HTERT RPE-1 (cell line): ENCODE results near the gene GPC5.

Experiments
- in situ Hi-C: fragments of 300-500 bp; cut with MboI; formaldehyde crosslinking; loops from 4 replicates; pipeline ENCODE4 v1.14.3; 2020; ENCODE audit warnings: low sequenced_read_pairs

Gene GPC5

DNA sequence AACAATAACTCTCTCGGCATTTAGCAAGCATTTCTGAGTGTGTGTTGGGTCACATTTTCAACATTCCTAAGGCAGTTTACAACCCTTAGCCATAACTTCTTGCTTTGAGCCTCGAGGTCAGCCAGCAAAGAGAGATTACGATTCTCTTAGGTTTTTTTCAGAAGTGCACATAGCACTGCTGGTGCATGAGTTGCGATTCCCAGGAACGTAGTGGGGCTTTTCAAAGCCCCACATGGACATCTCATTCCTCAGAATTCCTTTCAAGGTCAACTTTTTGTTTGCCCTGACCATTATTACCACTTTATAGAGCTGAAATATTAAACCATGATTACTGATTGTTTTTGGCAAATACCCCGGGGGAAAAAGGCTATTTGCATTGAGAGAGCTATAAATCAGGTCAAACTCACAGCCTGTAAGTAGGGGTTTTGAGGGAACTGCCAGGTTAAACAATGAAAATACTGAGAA lies 705.3 kb downstream of the GPC5 start:
- in situ Hi-C loops, result no loop called here

DNA sequence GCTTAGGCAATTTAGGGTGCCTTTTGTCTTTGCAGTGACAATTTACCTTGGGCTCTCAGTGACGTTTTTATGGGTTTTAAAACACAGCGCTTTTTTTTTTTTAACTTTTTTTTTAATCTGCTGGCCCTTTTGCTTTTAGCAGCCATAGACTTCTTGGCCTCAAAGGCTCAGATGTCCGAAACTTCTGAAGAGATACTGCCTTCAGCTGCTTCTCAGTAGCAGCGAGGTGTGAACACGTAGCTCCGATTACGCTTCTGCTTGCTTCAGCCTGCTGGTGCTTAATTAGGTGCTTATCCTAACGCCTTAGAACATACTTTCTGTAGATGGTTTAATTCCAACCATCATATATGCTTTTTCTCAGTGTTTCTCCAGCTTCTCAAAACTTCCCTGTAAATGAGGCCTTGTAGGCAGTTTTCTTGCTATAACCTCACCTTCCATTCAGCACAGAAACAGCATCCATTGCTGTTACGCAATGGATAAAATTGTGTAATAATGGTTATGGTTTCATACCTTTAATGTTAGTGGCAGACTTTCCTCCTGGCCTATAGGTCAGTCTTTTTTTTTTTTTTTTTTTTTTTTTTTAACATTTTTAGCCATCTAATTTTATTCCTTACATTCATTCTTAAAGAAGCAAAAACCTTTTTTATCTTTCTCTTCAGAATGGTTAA lies 723.9 kb downstream of the GPC5 start:
- in situ Hi-C loops, result no loop called here

GRCh38 chr13:92126399-92126798 lies 728.0 kb downstream of the GPC5 start:
- in situ Hi-C loops, result no loop called here

- in situ Hi-C loops, result no loop called here
Measured at GRCh38 chr13:92135509-92135908, 737.1 kb downstream of the GPC5 start.

DNA sequence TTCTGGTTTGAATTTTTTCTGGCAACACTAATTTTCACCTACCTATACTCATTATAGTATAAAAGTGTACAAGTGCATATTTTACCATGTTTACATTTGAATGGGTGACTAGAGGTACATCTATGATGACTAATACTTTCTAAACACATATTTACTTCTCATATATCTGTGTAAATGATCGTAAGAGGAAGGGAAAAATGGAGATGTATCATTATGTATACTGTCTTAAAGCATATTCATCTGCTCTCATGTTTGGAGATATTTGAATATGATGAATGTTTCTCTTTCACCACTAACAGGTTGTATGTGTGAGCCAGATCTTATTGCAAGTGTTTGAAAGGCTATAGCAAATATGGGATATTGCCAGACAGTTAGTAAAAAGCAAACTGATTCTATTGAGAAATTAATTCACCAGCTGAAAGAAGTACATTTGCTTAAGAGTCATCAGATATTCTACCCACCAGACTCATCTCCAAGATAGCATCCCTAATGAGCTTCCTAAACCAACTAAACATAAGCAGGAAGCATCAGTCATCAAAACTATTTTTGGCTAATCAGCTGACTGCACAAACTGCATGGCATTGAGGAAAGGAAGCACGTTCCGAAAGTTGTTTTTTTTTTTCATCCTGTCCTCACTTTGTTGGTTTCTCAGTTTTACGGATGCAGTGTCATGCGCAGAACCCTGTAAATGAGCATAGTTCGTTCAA lies 738.2 kb downstream of the GPC5 start:
- in situ Hi-C loops, result no loop called here

- in situ Hi-C loops, result no loop called here
Measured at GRCh38 chr13:92137520-92137919, 739.1 kb downstream of the GPC5 start.

DNA sequence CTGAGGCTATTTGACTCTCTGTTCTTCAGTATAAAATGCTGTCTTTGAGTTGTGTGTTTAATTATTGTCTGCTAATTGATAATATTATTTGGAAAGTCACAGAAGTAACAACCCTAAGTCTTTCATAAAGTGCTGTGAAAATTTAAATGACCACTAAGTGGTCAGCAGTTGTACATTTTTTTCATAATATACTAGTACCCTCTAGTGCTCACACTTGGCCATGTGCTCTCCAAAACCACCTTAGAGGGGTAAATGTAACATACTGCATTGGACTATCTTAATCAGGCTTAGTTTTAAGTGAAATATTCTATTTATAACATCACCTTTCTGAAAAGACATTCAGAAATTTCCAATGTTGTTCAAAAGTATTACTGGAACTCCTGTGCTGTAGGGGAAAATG lies 745.3 kb downstream of the GPC5 start:
- in situ Hi-C loops, result no loop called here

GRCh38 chr13:92150606-92151005 lies 752.2 kb downstream of the GPC5 start:
- in situ Hi-C loops, result no loop called here

GRCh38 chr13:92158346-92158745 lies 759.9 kb downstream of the GPC5 start:
- in situ Hi-C loops, result no loop called here

DNA sequence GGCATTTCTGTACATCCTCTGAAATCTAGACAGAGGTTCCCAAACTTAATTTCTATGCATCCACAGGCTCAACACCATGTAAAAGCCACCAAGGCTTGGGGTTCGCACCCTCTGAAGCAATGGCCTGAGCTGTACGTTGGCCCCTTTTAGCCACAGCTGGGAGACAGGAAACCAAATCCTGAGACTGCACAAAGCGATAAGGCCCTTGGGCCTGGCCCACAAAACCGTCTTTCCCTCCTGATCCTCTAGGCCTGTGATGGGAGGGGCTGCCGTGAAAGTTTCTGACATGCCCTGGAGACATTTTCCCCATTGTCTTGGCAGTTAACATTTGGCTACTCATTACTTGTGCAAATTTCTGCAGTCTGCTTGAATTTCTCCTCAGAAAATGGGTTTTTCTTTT lies 766.4 kb downstream of the GPC5 start:
- in situ Hi-C loops, result no loop called here

- in situ Hi-C loops, result no loop called here
Measured at GRCh38 chr13:92172191-92172590, 773.8 kb downstream of the GPC5 start.

- in situ Hi-C loops, result no loop called here
Measured at GRCh38 chr13:92173254-92173653, 774.8 kb downstream of the GPC5 start.

DNA sequence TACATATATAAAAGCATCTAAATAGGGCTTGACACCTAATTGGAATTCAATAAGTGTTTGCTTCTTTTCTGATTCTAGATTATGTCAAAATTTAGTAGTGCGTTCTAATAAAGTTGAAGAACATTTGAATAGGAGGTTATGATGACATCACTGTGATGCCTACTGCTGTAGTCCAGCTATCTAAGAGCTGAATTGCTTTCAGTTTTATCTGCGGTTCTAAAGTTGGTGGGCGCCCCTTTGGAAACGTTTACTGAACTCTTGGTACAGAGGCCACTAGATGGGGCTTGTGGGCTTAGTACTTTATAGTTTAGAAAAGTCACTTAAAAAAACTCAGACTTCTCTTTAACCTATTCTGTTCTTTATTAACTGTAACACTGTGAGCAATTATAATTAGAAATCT lies 776.9 kb downstream of the GPC5 start:
- in situ Hi-C loops, result no loop called here

GRCh38 chr13:92177966-92178365 lies 779.5 kb downstream of the GPC5 start:
- in situ Hi-C loops, result no loop called here

- in situ Hi-C loops, result no loop called here
Measured at GRCh38 chr13:92179223-92179622, 780.8 kb downstream of the GPC5 start.

- in situ Hi-C loops, result no loop called here
Measured at GRCh38 chr13:92187378-92187989, 789.1 kb downstream of the GPC5 start.

DNA sequence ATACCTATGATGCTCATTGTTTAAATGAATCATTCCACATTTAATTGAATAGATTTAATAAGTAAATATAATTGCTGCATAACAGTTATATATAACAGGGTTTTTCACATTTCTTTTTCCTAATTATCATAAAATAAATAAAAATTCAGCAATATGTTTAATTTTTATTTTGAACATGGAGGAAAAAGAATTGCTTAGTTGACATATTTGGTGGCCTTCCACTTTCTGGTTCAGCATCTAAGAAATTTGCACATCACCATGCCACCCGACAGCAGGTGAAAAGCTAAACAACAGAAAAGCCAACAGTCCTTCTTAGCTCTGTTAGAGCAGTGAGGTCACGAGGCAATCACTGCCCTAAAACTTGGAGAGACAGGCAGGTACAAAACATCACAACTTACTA lies 790.2 kb downstream of the GPC5 start:
- in situ Hi-C loops, result no loop called here

- in situ Hi-C loops, result no loop called here
Measured at GRCh38 chr13:92196591-92197256, 798.3 kb downstream of the GPC5 start.

DNA sequence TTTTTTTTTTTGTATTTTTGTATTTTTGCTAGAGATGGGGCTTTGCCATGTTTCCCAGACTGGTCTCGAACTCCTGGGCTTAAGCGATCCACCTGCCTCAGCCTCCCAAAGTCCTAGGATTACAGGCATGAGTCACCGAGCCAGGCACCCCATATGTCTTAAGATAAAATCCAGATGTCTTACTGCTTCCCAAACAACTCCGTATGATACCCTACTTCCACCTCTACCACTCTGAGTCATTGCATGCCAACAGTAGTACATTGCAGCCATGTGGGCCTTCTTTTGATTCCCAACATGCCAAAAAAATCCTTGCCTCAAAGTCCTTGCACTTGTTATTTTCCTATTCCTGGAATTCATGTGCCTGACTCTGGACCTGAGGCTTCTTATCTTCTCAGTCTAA lies 799.2 kb downstream of the GPC5 start:
- in situ Hi-C loops, result no loop called here

DNA sequence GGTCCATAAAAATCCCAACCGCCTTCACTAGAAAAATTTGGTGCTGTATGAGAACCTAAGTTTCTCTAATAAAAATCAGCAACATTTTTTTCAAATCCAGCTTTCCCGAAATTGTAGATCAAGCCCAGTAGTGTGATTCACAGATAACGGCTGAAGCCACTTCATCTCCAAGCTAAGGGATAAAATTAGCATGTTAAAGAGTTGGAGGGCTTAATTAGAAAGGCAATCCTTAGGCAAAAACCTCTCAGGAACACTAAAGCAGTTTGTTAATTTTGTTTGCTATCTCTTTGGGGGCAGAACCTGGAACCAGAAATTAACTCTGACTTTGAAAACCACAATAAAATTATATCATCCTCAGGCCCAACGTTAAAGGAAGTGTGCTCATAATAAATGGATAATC lies 820.2 kb downstream of the GPC5 start:
- in situ Hi-C loops, result no loop called here

GRCh38 chr13:92221916-92222315 lies 823.5 kb downstream of the GPC5 start:
- in situ Hi-C loops, result no loop called here
